AG10803 (cell line): ENCODE measurements around the gene SCYL2.
"Not testable (repeated sequence)": the region's sequence is repeated elsewhere in the genome, so short reads cannot be mapped to it uniquely, and the experiment has no call there.

Experiments used
- DNase-seq: peaks from one replicate; pipeline ENCODE4 v3.0.0; 2010; ENCODE audit warnings: low read depth
- H3K4me3 ChIP-seq: 2 replicates; pipeline ENCODE4 v1.5.1; 2011; ENCODE audit warnings: mild to moderate bottlenecking, low read length, control low read depth
- TF ChIP-seq, protein P1 (sequence below): conservative IDR thresholded peaks from 2 replicates; pipeline ENCODE4 v1.5.1; 2011; ENCODE audit warnings: mild to moderate bottlenecking, low read length, control low read depth, inconsistent platforms

SCYL2 gene

GRCh38 chr12:100279607-100280244 lies 12.7 kb downstream of the SCYL2 start:
- no peak for DNase-seq
- TF ChIP-seq, protein P1, sequence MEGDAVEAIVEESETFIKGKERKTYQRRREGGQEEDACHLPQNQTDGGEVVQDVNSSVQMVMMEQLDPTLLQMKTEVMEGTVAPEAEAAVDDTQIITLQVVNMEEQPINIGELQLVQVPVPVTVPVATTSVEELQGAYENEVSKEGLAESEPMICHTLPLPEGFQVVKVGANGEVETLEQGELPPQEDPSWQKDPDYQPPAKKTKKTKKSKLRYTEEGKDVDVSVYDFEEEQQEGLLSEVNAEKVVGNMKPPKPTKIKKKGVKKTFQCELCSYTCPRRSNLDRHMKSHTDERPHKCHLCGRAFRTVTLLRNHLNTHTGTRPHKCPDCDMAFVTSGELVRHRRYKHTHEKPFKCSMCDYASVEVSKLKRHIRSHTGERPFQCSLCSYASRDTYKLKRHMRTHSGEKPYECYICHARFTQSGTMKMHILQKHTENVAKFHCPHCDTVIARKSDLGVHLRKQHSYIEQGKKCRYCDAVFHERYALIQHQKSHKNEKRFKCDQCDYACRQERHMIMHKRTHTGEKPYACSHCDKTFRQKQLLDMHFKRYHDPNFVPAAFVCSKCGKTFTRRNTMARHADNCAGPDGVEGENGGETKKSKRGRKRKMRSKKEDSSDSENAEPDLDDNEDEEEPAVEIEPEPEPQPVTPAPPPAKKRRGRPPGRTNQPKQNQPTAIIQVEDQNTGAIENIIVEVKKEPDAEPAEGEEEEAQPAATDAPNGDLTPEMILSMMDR, result no peak
- H3K4me3 ChIP-seq, result no peak overlapping the region

- DNase-seq, H3K4me3 ChIP-seq: not testable (repeated sequence)
Measured at GRCh38 chr12:100284556-100284955, 17.6 kb downstream of the SCYL2 start.

- DNase-seq, result no peak
- H3K4me3 ChIP-seq, result no peak overlapping the region
- TF ChIP-seq, protein P1, result no peak
Measured at GRCh38 chr12:100289038-100289437, 22.1 kb downstream of the SCYL2 start.

DNA sequence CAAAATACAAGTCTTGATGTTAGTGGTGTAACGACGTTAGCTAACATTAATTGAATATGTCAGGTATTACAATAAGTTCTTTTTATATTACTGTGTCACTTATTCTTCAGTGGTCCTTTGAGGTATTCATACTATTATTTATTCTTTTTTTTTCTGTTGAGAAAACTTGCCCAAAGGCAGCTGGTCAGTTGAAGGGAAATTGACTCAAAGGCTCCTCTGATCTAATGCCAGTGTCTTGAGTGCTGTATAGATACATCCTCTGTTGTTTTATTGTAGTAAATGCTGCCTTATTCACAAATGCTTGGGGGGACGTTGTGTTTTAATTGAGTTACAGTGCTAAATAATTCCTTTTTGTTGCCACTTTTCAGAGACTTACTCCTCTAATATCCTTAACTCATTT lies 23.0 kb downstream of the SCYL2 start:
- TF ChIP-seq, protein P1, result no peak
- no peak for DNase-seq
- H3K4me3 ChIP-seq, result no peak overlapping the region

DNA sequence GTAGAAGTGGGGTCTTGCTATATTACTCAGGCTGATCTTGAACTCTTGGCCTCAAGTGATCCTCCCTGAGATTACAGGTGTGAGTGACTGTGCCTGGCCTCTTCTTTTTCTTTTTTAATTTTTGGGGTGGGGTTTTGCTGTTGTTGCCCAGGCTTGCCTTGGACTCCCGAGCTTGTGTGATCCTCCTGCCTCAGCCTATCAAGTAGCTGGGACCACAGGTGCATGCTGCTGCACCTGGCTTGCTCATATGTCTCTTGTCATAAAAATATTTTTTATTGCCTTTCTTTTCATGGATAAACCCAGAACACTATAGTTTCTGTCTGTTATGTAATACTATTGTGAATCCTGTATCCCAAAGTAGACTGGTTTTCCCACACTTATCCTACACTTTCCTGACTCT lies 26.0 kb downstream of the SCYL2 start:
- TF ChIP-seq, protein P1, result no peak
- DNase-seq, result no peak
- no peak overlapping the region for H3K4me3 ChIP-seq

- H3K4me3 ChIP-seq, DNase-seq: not testable (repeated sequence)
Measured at GRCh38 chr12:100294366-100294765, 27.4 kb downstream of the SCYL2 start.

GRCh38 chr12:100295764-100296555 lies 29.0 kb downstream of the SCYL2 start:
- DNase-seq, result peak; percentile 20
- TF ChIP-seq, protein P1, result no peak

GRCh38 chr12:100302081-100302480 lies 35.1 kb downstream of the SCYL2 start:
- TF ChIP-seq, protein P1, result no peak
- H3K4me3 ChIP-seq, result no peak overlapping the region
- DNase-seq, result no peak

More at GRCh38 chr12:100295764-100296555, 29.0 kb downstream of the SCYL2 start:
- H3K4me3 ChIP-seq, result no peak overlapping the region
